Myocyte (in vitro differentiated cells): Measurements from ENCODE around the gene LAMA4. TPM values are rescaled to one million over a fixed set of nuclear protein-coding genes. Genes with fewer than 3 reads are reported as not detected.
"Not testable (repeated sequence)": the region's sequence is repeated elsewhere in the genome, so short reads cannot be mapped to it uniquely, and the experiment has no call there.

Experiments used
- DNase-seq: peaks from one replicate; pipeline ENCODE4 v3.0.0-alpha.2; 2012; ENCODE audit warnings: low read depth
- total RNA-seq: library from RNA; depleted of rRNA; stranded (reverse); fragments of >200 nt; gene quantifications from 2 replicates; pipeline ENCODE4 v1.2.3, GENCODE V29; 2014

The LAMA4 gene
- total RNA-seq, 1 donor from 2014 or later = 66.2 TPM

DNA sequence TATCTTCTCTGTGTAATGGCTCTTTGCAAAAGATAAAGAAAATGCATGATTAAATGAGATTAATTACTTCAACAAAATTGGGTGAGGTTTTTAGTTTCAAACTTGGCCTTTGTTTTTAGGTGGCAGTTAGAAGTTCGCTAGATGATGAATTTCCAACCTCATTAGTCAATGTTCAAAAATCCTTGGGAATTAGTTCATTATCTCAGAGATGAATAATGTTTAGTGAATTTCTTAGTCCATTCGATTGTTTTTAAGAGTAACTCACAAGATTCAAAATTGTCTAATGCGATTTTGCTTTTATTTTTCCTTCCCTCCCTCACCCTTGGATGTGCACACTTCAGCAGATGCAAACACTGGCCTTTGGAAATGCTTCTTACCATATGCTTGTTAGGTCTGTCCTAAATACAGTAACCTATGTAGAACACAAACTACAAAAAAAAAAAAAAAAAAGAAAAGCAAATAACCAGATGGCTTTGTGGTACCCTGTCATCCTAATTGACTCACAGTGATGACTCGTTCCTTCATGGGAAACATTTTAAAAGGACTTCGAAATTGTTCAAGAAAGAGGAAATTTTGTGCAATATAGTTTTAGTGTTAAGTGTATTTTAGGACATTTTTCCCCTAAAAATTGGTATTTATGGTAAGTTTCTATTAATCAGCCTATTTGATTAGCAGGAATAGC is 100.3 kb downstream of the LAMA4 start:
- DNase-seq = no peak

- no peak for DNase-seq
These were observed 104.0 kb downstream of the LAMA4 start for GRCh38 chr6:112150363-112150762.

- peak; percentile 9 for DNase-seq
These were observed 104.6 kb downstream of the LAMA4 start for GRCh38 chr6:112149719-112150263.

GRCh38 chr6:112149236-112149635 is 105.1 kb downstream of the LAMA4 start:
- DNase-seq = peak; percentile 31

DNA sequence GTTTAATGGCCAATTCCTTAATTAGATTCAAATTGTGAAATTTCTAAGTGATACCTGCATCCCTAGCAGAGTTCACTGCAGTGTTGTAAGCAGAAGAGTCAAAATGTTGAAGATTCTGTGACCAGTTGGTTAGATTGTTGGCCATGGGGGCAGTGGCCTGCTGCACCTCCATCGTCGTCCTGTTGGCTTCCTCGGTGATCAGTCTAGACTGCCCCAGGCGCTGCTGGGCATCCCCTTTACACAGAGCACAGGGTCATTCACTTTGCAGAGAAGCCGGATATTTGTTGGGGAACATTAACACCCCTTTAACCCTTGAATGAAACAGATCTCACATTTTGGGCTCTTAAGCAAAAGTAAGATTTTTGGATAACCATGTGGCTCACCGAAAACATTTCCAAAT is 106.3 kb downstream of the LAMA4 start:
- DNase-seq = no peak

- DNase-seq = no peak
These were observed 109.2 kb downstream of the LAMA4 start for GRCh38 chr6:112145080-112145573.

GRCh38 chr6:112144145-112144926 is 110.0 kb downstream of the LAMA4 start:
- DNase-seq = no peak

DNA sequence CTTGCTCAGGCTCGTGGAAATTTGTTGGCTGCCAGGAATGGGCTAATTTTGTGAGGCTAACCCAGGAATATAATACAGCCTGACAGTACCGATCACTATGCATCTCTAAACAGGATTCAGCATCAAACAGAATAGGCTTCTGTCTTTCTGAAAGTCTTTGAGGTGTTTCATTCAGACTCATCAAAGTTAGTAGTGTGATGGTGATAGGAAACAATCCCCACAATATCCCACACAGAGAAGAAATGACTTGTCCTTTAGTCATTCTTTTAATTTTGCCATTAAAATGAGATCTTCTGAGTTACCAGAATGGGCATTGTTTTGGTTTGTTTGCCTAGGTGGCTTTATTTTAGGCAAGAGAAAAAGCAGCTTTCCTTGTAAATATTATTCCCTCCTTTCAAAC is 112.7 kb downstream of the LAMA4 start:
- DNase-seq = no peak

DNA sequence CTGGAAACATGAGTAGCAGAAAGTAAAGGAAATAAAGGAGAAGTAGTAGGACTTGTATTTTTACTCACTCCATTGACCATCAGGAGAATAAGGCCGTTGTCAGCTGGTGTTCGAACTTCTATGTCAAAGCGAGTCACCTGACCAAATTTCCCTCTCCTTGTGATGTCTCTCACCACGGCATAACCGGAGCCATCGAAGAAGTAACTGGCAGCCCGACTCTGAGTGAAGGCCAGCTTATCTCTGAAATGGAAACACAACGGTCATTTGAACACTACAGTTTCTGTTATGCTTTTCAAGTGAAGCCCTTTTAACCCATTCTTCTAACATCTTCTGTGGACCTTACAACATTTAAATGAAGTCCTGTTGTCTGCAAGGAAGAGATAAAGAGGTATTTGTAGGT is 115.3 kb downstream of the LAMA4 start:
- DNase-seq = no peak

DNA sequence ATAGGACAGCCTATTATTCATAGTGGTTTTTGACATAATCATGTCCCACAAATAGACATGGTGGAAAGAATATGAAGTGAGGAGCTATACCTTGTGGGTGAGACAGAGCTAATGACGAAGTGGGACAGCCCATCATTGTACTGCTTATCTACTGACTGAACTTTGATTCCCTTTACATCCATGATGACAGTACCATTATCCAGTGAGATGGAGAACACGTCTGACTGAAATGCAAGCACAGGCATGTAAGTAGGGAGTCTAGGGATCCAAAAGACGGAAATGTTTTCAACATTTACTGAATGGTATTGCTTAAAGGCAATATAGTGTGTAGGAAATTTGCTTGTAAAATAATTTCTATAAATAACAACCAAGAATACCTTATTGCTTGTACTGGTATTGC is 123.5 kb downstream of the LAMA4 start:
- DNase-seq = no peak

- DNase-seq = no peak
These were observed 126.2 kb downstream of the LAMA4 start for GRCh38 chr6:112128208-112128607.

- DNase-seq = no peak
These were observed 130.4 kb downstream of the LAMA4 start for GRCh38 chr6:112123982-112124381.

- DNase-seq = no peak
These were observed 131.6 kb downstream of the LAMA4 start for GRCh38 chr6:112122756-112123155.

GRCh38 chr6:112118034-112118433 is 136.3 kb downstream of the LAMA4 start:
- DNase-seq = no peak

DNA sequence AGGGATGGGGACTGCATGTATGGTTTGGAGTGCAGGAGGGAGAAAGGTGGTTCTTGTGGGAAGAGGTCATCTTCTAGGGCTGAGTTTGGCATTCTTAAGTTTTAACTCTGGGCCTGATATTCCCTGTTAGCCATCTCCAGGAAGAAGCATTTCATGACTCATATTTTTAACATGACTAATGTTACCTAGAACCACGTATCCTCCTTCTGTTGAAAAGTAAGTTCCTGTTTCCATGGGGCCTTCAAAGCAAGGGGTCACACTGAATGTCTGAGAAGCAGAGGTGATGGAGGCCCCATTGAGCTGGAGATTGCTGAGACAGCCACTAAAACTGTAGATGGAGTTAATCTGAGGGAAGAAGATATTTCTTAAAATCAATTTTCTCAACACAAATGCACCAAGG is 136.8 kb downstream of the LAMA4 start:
- DNase-seq = no peak

DNA sequence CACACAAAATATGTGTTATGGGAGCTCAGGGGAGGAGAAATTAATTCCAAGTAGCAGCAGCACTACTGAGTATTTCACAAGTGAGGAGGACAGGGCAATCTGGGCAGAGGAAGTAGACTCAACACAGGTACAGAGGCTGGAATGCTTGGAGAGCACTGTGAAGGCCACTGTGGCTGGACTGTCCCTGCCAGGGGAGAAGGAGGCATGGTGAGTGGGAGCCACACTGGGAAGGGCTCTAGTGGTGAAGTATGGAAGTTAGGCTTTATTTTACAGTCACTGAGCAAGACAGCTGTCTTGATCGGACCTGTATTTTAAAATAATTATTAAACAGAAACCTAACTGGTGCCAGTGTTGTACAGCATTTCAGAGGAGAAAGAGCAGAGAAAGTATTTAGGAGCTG is 138.1 kb downstream of the LAMA4 start:
- no peak for DNase-seq

DNA sequence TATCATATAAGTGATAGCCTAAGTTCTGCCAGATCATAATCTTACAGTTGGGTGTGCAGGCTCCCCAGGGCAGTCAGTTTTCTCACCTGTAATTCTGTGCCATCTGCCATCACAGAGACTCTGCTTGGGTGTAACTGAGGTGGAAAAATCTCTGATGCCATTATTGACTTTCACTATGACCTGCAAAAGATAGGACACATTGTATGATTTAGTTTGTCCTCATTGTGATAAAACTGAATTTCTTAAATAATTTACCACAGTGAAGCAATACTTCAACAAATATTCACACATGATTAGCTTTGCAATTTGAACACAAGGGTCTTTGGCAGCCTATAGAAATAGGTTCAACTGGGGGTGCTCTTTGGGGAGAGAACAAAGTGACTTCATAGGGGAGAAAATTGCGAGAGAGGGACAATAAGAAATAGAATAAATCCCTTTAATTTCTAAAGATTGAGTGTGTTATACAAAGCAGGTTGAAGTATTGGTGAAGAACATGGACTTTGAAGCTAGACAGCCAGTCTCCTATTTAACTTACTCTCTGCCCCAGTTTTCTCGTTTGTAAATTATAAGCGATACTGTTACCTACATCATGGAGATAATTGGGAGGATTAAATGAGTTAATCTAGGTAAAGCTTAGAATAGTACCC is 139.7 kb downstream of the LAMA4 start:
- no peak for DNase-seq

GRCh38 chr6:112113918-112114317 is 140.4 kb downstream of the LAMA4 start:
- no peak for DNase-seq

DNA sequence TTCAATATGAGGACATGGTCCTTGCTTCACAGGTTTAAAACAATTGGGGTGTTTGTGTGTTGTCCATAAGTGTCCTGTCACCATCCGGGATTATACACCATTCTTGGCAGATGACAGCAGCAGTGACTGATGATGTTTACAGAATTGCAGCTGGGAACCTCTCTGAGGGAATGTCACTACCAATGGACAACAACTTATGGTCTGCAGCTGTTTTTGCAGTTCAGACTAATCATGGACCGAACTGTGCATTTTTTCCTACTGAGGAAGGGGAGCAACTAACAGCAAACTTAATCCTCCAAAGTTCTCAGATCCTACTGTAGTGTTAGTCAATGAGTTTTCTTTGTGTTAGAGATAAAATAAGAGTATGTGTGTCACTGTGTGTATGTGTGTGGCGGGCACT is 140.9 kb downstream of the LAMA4 start:
- peak; percentile 72 for DNase-seq

DNA sequence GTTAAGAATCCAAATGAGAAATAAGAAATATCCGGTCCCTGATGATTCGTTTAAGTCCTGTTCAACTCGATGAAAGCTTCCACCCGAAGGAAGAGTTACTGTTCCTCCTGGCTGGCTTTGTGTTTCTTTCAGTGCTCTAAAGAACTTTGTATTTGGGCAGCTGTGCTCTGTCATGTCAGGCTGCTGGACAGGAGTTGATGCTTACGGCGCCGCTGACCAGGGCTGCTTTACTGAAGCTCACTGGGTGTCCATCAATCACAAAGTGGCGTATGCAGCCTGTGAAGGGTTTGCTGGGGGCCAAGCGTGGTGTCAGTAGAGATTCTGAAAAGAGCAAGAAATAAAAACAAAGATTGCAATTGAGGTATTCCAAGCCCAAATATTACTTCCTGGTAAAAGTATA is 145.1 kb downstream of the LAMA4 start:
- DNase-seq = peak; percentile 41

GRCh38 chr6:112106562-112106961 is 147.8 kb downstream of the LAMA4 start:
- no peak for DNase-seq

- not testable (repeated sequence) for DNase-seq
These were observed 148.3 kb downstream of the LAMA4 start for GRCh38 chr6:112106026-112106425.
